H1 (cell line): Measurements from ENCODE around the gene LSM3. TPM values are rescaled to one million over a fixed set of nuclear protein-coding genes. Genes with fewer than 3 reads are reported as not detected.

Experiments used
- CTCF ChIA-PET: fragments of 300-600 bp; sonication (Branson Sonifier 250); formaldehyde crosslinking; loops from one replicate; lab custom pipeline; 2021; ENCODE audit not compliant: partially characterized antibody; lab: Charles Lee
- POLR2A ChIA-PET: fragments of 300-600 bp; sonication (Branson Sonifier 250); formaldehyde crosslinking; loops from one replicate; lab custom pipeline; 2021; ENCODE audit warnings: inconsistent platforms; ENCODE audit not compliant: partially characterized antibody; lab: Charles Lee
- DNase-seq, 2 experiments: peaks; one replicate each; pipeline versions ENCODE4 v3.0.0 to v3.0.0-alpha.2; 2010 to 2022; ENCODE audit warnings: low spot score in 2 of 2, low read depth in 1 of 2, mixed read lengths in 1 of 2
- FAIRE-seq: peaks from 2 replicates; lab custom pipeline; 2011; peaks lifted over from hg19 to GRCh38; lab: Jason Lieb, UNC
- H2AFZ ChIP-seq: 2 replicates; pipeline ENCODE4 v1.8.1; 2012; ENCODE audit warnings: low read length, inconsistent platforms
- H2AK5ac ChIP-seq: 2 replicates; pipeline ENCODE4 v1.6.1; 2013; ENCODE audit warnings: low read depth, low read length
- H2BK120ac ChIP-seq: replicated peaks from 2 replicates; pipeline ENCODE3; 2013; ENCODE audit warnings: low read depth, low read length, inconsistent platforms
- H2BK12ac ChIP-seq: 2 replicates; pipeline ENCODE4 v1.6.1; 2013; ENCODE audit warnings: low read depth, low read length
- H2BK15ac ChIP-seq: 2 replicates; pipeline ENCODE4 v1.6.1; 2013; ENCODE audit warnings: low read length
- H2BK20ac ChIP-seq: 2 replicates; pipeline ENCODE4 v1.6.1; 2013; ENCODE audit warnings: low read length
- H2BK5ac ChIP-seq: 2 replicates; pipeline ENCODE4 v1.6.1; 2013; ENCODE audit warnings: low read depth, low read length
- H3K14ac ChIP-seq: 2 replicates; pipeline ENCODE4 v1.6.1; 2013; ENCODE audit warnings: inconsistent platforms; ENCODE audit not compliant: insufficient read length
- H3K18ac ChIP-seq: 2 replicates; pipeline ENCODE4 v1.6.1; 2013; ENCODE audit warnings: low read length; ENCODE audit errors: extremely low read depth
- H3K23ac ChIP-seq: 2 replicates; pipeline ENCODE4 v1.6.1; 2013; ENCODE audit warnings: inconsistent platforms; ENCODE audit not compliant: insufficient read length
- H3K23me2 ChIP-seq: 2 replicates; pipeline ENCODE4 v1.6.1; 2013; ENCODE audit warnings: low read depth, low read length
- H3K27ac ChIP-seq: 2 replicates; pipeline ENCODE4 v1.6.1; 2011; ENCODE audit warnings: low read depth, low read length, inconsistent platforms
- H3K27me3 ChIP-seq, 4 experiments: replicated peaks in 1 of 4; 1 replicate in 1 of 4; 2 replicates in 3 of 4; pipeline versions ENCODE4 v1.6.1 to v1.8.1; 2011 to 2013; ENCODE audit warnings: low read length in 3 of 4, mild to moderate bottlenecking in 3 of 4, inconsistent platforms in 2 of 4, mixed read lengths in 2 of 4, moderate library complexity in 1 of 4; ENCODE audit not compliant: control insufficient read depth in 3 of 4, insufficient read depth in 3 of 4; ENCODE audit errors: extremely low read depth in 1 of 4
- H3K36me3 ChIP-seq, 4 experiments: 2 replicates each; pipeline versions ENCODE4 v1.6.1 to v1.8.1; 2011 to 2013; ENCODE audit warnings: mild to moderate bottlenecking in 4 of 4, low read length in 3 of 4, moderate library complexity in 2 of 4, control low read depth in 1 of 4, inconsistent platforms in 1 of 4; ENCODE audit not compliant: insufficient read depth in 4 of 4, control insufficient read depth in 2 of 4
- H3K4ac ChIP-seq: replicated peaks from 2 replicates; pipeline ENCODE3; 2013; ENCODE audit warnings: low read length, low read depth, mixed read lengths, inconsistent platforms; ENCODE audit not compliant: insufficient read length
- H3K4me1 ChIP-seq, 4 experiments: replicated peaks in 1 of 4; 1 replicate in 1 of 4; 2 replicates in 3 of 4; pipeline versions ENCODE4 v1.6.1 to v1.8.1; 2011 to 2013; ENCODE audit warnings: low read length in 3 of 4, inconsistent platforms in 2 of 4, mixed read lengths in 1 of 4; ENCODE audit not compliant: insufficient read depth in 4 of 4, control insufficient read depth in 3 of 4
- H3K4me2 ChIP-seq, 2 experiments: 2 replicates each; pipeline versions ENCODE4 v1.6.1 to v1.8.1; 2011 to 2013; ENCODE audit warnings: low read depth in 2 of 2, low read length in 2 of 2, control low read depth in 1 of 2, inconsistent platforms in 1 of 2, mild to moderate bottlenecking in 1 of 2; ENCODE audit not compliant: insufficient read depth in 1 of 2
- H3K4me3 ChIP-seq, 4 experiments: fragments of 200-600, 300-600 bp in 1 of 4; sonication (generic), shearing (Covaris generic), sonication (Bioruptor Twin) in 1 of 4; 2 replicates each; pipeline versions ENCODE4 v1.5.1 to v1.8.1; 2011 to 2016; ENCODE audit warnings: low read length in 4 of 4, low read depth in 3 of 4, control low read depth in 2 of 4, inconsistent platforms in 2 of 4, mild to moderate bottlenecking in 2 of 4, mixed read lengths in 1 of 4, moderate library complexity in 1 of 4; ENCODE audit not compliant: insufficient read depth in 2 of 4; ENCODE audit errors: extremely low read depth in 1 of 4
- H3K56ac ChIP-seq: replicated peaks from 2 replicates; pipeline ENCODE3; 2013; ENCODE audit warnings: low read depth, mild to moderate bottlenecking, mixed read lengths, low read length, inconsistent platforms; ENCODE audit not compliant: insufficient read length
- H3K79me1 ChIP-seq: 2 replicates; pipeline ENCODE4 v1.6.1; 2013; ENCODE audit warnings: low read depth, low read length, control low read depth
- H3K79me2 ChIP-seq, 2 experiments: 2 replicates each; pipeline versions ENCODE4 v1.6.1 to v1.8.1; 2012 to 2013; ENCODE audit warnings: low read length in 2 of 2, mild to moderate bottlenecking in 2 of 2, inconsistent platforms in 1 of 2; ENCODE audit not compliant: insufficient read depth in 2 of 2, control insufficient read depth in 1 of 2
- H3K9ac ChIP-seq, 4 experiments: replicated peaks in 1 of 4; 1 replicate in 1 of 4; 2 replicates in 3 of 4; pipeline versions ENCODE4 v1.6.1 to v1.8.1; 2011 to 2013; ENCODE audit warnings: low read depth in 3 of 4, low read length in 3 of 4, control low read depth in 2 of 4, mild to moderate bottlenecking in 2 of 4, moderate library complexity in 2 of 4, inconsistent platforms in 1 of 4; ENCODE audit errors: extremely low read depth in 1 of 4
- H3K9me3 ChIP-seq, 2 experiments: 2 replicates each; pipeline versions ENCODE4 v1.6.1 to v1.8.1; 2012 to 2013; ENCODE audit warnings: mild to moderate bottlenecking in 2 of 2, moderate library complexity in 2 of 2, control low read depth in 1 of 2, inconsistent platforms in 1 of 2, low read depth in 1 of 2, low read length in 1 of 2, mixed read lengths in 1 of 2; ENCODE audit not compliant: insufficient read depth in 2 of 2
- H4K20me1 ChIP-seq, 2 experiments: replicated peaks in 1 of 2; 2 replicates each; pipeline versions ENCODE3 to v1.8.1; 2011 to 2013; ENCODE audit warnings: inconsistent platforms in 2 of 2, low read length in 2 of 2, mild to moderate bottlenecking in 1 of 2; ENCODE audit not compliant: insufficient read depth in 2 of 2, control insufficient read depth in 1 of 2
- H4K5ac ChIP-seq: 2 replicates; pipeline ENCODE4 v1.6.1; 2013; ENCODE audit warnings: low read length, low read depth, mixed read lengths, inconsistent platforms; ENCODE audit not compliant: insufficient read length
- H4K8ac ChIP-seq: 2 replicates; pipeline ENCODE4 v1.8.0; 2013; ENCODE audit warnings: mild to moderate bottlenecking, moderate library complexity, low read length, inconsistent platforms; ENCODE audit not compliant: insufficient read depth; ENCODE audit errors: extremely low read depth
- H4K91ac ChIP-seq: replicated peaks from 2 replicates; pipeline ENCODE3; 2013; ENCODE audit warnings: low read length, mixed read lengths, inconsistent platforms; ENCODE audit not compliant: insufficient read length
- ASH2L ChIP-seq: fragments of 200-600, 300-600 bp; sonication (generic); IDR thresholded peaks from one replicate; pipeline ENCODE4 v1.7.1; 2017; ENCODE audit warnings: low read length
- ATF2 ChIP-seq: IDR thresholded peaks from 2 replicates; pipeline ENCODE4 v1.6.1; 2012; ENCODE audit warnings: low read length, inconsistent platforms
- CEBPB ChIP-seq: IDR thresholded peaks from 2 replicates; pipeline ENCODE4 v1.6.1; 2012; ENCODE audit warnings: low read depth, low read length
- GTF2F1 ChIP-seq: IDR thresholded peaks from 2 replicates; pipeline ENCODE4 v1.6.1; 2012; ENCODE audit warnings: low read depth, low read length, improper control_type of control experiment, borderline replicate concordance
- RNF2 ChIP-seq: fragments of 200-900, 300-1000 bp; sonication (generic); IDR thresholded peaks from 2 replicates; pipeline ENCODE4 v1.7.1; 2016; ENCODE audit warnings: borderline replicate concordance, low read depth, mild to moderate bottlenecking, antibody characterized with exemption, low read length; ENCODE audit not compliant: poor library complexity, severe bottlenecking; ENCODE audit errors: missing control alignments
- TAF1 ChIP-seq: IDR thresholded peaks from 2 replicates; pipeline ENCODE4 v1.6.1; 2011; ENCODE audit warnings: mild to moderate bottlenecking, low read depth, low read length
- TBP ChIP-seq: IDR thresholded peaks from 2 replicates; pipeline ENCODE4 v1.6.1; 2011; ENCODE audit warnings: low read depth, low read length, improper control_type of control experiment
- USF2 ChIP-seq: IDR thresholded peaks from 2 replicates; pipeline ENCODE4 v1.6.1; 2011; ENCODE audit warnings: low read length, improper control_type of control experiment
- WGBS, 2 experiments: shearing (Covaris generic) in 1 of 2; methylation state at CpG; one replicate each; pipeline versions ENCODE4 v1.1.6 to v1.1.7; 2013 to 2015; ENCODE audit warnings: low lambda C conversion rate in 2 of 2, mixed read lengths in 2 of 2, inconsistent platforms in 1 of 2, low coverage in 1 of 2, missing lambda C conversion rate in 1 of 2; ENCODE audit not compliant: insufficient replicate concordance in 2 of 2, insufficient coverage in 1 of 2, insufficient read length in 1 of 2; ENCODE audit errors: extremely low coverage in 1 of 2, missing lambda C conversion rate in 1 of 2; 5-methylcytosine and 5-hydroxymethylcytosine counted together
- polyA plus RNA-seq, 7 experiments: library from polyadenylated mRNA; depleted of rRNA in 3 of 7; stranded (reverse) in 5 of 7; unstranded in 2 of 7; fragments of >200 nt in 5 of 7; fragments of 200-250 nt in 2 of 7; gene quantifications; 1 replicate in 5 of 7; 2 replicates in 1 of 7; 4 replicates in 1 of 7; pipeline versions ENCODE4 v1.2.1 to v1.2.3, GENCODE V29; 2011 to 2013; ENCODE audit warnings: missing spikeins in 2 of 7, mixed read lengths in 2 of 7
- total RNA-seq: library from RNA; stranded (reverse); fragmentation: NEBNext Ultra II Directional; extraction: Animal tissue kit (Norgen Biotek cat#: 25700); gene quantifications from 2 replicates; pipeline ENCODE4 v1.2.1, GENCODE V29; 2021

Gene LSM3
- total and polyA plus RNA-seq, 2 of the 8 experiments (the other 6 are each of a cell fraction or from before 2014, with no cell fraction given) = 7.1 to 25.4 TPM

- no peak for FAIRE-seq
- 74% methylated on average over 11 of the region's 12 CpGs; no CpG with 5 or more reads in 1 of the 2 experiments for WGBS, 2 experiments
- no peak overlapping the region for H3K4ac ChIP-seq
Observed at GRCh38 chr3:14147617-14148016, 31.0 kb upstream of the LSM3 start.

More at GRCh38 chr3:14147617-14148016, 31.0 kb upstream of the LSM3 start:
- Histone ChIP-seq H2AK5ac (no peak overlapping the region), H3K27me3 (no peaks in the 10 kb centered on the region), H3K27ac (no peak overlapping the region), H3K9ac (no peak overlapping the region), H3K4me3 (no peak overlapping the region), H3K79me1 (no peaks in the 10 kb centered on the region), H3K18ac (0 out of 2 replicates have a peak overlapping the region, but pooled peaks have one; percentile 10), H3K9me3 (no peaks in the 10 kb centered on the region), H2BK12ac (peak overlapping the region; percentile 69), H3K14ac (no peak overlapping the region), H3K36me3 (peaks cover 0 to 9% (median 7%) of the 10 kb centered on the region in 4 experiments; a peak in 4 of 8 replicates), H3K23ac (no peak overlapping the region), H2BK20ac (no peak overlapping the region), H2AFZ (no peak overlapping the region)
- ChIA-PET POLR2A (interaction anchor here (0.8 to 3.1 kb wide), 3 partner anchors 23 to 31 kb away, joined by 4 to 17 read pairs (median 15); partner anchors contain the start of genes CHCHD4, LSM3, TMEM43 and XPC), CTCF (interaction anchor here (0.7 to 1.9 kb wide), 8 partner anchors 10 to 345 kb away, joined by 3 to 14 read pairs (median 4); partner anchors contain the start of genes CHCHD4 and TMEM43)
- DNase-seq = no peak
- TF ChIP-seq ATF2 (no peak), ASH2L (no peak), GTF2F1 (no peak), RNF2 (no peak), USF2 (no peak), TAF1 (no peak), TBP (no peak), CEBPB (no peak)
- TF ChIP-seq, all 59 proteins: peak for 0
- Histone ChIP-seq H4K20me1 (peaks cover 7 to 8% of the 10 kb centered on the region in 2 experiments), H3K23me2 (no peaks in the 10 kb centered on the region), H2BK15ac (no peak overlapping the region), H3K56ac (no peak overlapping the region), H3K4me1 (peaks cover 0 to 14% (median 9%) of the 10 kb centered on the region in 4 experiments; a peak in 6 of 7 replicates), H2BK120ac (no peak overlapping the region), H4K8ac (no peak overlapping the region; the same call in 1 of the 2 replicates), H2BK5ac (peak overlapping the region; percentile 66; the same call in 1 of the 2 replicates), H4K5ac (no peak overlapping the region), H3K79me2 (no peaks in the 10 kb centered on the region), H3K4me2 (0 out of 4 replicates have a peak overlapping the region, but pooled peaks of 1 of the 2 experiments have one; percentile 36), H4K91ac (no peak overlapping the region)
